LNCAP (cell line): ENCODE measurements around the gene SLC4A2.

Experiments used
- CTCF ChIP-seq: fragments of 450-650 bp; IDR thresholded peaks from 2 replicates; pipeline ENCODE4 v1.5.1; 2017; ENCODE audit warnings: mild to moderate bottlenecking

Gene SLC4A2

GRCh38 chr7:151114151-151115090 is 55.0 kb downstream of the SLC4A2 start:
- TF ChIP-seq CTCF: no peak; the same call in 1 of the 2 replicates

DNA sequence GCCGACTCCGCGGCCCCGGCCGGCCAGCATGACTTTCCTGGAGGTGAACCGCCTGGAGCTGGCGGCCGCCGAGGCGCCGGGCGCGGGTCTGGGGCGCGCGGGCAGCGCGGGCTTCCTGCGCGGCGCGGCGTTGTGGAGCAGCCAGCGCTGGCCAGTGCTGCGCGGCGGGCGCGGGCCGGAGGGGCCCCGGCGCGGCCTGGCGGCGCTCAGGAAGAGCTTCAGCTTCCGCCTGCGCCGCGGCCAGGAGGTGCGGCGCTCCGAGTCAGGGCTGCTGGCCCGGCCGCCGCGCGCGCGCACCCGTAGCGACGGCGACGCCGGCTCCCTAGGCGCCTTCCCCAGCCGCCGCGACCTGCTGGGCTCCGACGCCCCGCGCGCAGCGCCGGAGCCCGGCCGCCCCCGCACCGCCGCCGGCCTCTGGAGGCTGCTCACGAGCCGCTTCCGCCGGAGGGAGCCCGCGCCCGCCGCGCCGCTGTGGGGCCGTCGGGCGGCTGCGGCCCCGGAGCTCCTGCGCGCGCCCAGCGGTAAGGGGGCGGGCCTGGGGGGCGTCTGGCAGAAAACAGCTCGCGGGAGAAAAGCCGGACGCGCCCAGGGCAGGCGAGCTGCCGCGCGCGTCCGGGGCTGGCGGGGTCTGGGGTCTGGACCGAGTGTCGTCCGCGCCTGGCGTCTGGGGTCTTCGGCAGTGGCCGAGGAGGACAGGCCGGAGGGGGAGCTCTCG is 55.9 kb downstream of the SLC4A2 start:
- no peak for TF ChIP-seq CTCF

DNA sequence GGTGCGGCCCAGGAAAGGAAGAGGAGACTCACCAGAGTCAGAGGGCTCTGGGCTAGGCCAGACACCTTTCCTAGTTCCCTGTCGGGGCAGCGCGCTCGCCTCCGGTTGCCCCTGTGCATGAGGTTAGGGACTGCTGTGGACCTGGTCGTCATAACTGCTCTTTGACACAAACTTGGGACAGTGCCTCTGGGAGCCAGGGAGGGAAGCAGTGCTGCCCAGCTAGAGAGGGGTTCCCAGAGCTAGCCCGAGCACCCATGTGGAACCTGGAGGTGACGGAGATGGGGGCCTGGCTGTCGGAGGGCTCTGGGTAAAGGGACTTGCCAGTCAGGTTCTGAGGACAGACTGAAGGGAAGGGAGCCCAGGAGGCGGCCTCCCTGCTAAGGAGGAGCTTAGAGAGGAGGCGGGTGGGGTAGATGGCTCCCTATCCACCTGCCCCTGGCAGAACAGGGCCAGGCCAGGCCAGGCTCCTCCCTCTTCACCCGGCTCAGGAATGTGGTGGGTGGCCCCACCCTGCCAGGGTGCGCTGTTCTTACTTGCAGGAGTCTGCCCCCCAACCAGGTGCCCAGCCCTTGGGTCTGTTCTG is 56.5 kb downstream of the SLC4A2 start:
- TF ChIP-seq CTCF: no peak

- no peak for TF ChIP-seq CTCF
These were observed 57.4 kb downstream of the SLC4A2 start for GRCh38 chr7:151116603-151117440.

- no peak for TF ChIP-seq CTCF
These were observed 58.2 kb downstream of the SLC4A2 start for GRCh38 chr7:151117565-151117964.

GRCh38 chr7:151118108-151119054 is 59.0 kb downstream of the SLC4A2 start:
- no peak for TF ChIP-seq CTCF
